MM.1S (cell line): ENCODE data around the gene CNTNAP2.

Experiments used
- CTCF ChIP-seq: fragments of 300-600 bp; sonication (generic); IDR thresholded peaks from 2 replicates; pipeline ENCODE4 v1.5.1; 2016; ENCODE audit warnings: antibody characterized with exemption, low read length, mixed read lengths
- EZH2 ChIP-seq: fragments of 300-600 bp; sonication (generic); optimal IDR thresholded peaks from 2 replicates; pipeline ENCODE3; 2017; ENCODE audit warnings: low read depth, mild to moderate bottlenecking, antibody characterized with exemption, low read length, mixed read lengths

GRCh38 chr7:148153616-148154284, 2037.1 kb downstream of the CNTNAP2 start:
- TF ChIP-seq EZH2 (no peak), CTCF (no peak)
